Measurements from ENCODE around the gene UGT1A9.

DNA sequence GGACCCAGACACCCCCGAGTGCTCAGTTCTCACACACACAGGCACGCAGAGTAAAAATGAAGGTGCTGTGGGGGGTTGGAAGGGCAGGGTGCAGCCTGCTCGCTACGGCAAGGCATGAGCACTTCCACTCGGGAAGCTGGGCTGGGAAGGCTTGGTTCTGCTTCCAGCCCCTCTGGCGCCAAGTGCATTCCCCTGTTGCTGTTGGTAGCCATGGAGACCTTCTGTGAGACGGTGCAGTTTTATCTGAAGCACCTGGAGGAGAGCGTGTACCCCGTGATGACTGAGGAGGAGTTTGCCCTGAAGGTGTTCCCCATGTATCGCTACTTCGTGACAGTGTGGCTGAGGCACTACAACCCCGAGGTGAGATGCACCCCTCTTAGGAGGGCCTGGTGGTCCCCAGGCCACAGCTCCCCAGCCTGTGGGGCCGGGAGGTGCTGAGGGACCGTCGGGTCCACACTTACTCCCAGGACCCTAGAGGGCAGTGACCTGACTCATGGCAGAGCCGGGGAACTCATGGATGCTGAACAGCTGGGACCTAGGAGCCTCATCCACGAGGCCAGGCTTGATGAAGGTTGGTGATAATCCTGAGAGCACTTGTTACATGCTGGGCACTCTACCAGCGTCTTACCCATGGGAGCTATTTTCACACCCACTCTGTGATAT, 121.9 kb downstream of the UGT1A9 start:
- TF ChIP-seq, protein P1, sequence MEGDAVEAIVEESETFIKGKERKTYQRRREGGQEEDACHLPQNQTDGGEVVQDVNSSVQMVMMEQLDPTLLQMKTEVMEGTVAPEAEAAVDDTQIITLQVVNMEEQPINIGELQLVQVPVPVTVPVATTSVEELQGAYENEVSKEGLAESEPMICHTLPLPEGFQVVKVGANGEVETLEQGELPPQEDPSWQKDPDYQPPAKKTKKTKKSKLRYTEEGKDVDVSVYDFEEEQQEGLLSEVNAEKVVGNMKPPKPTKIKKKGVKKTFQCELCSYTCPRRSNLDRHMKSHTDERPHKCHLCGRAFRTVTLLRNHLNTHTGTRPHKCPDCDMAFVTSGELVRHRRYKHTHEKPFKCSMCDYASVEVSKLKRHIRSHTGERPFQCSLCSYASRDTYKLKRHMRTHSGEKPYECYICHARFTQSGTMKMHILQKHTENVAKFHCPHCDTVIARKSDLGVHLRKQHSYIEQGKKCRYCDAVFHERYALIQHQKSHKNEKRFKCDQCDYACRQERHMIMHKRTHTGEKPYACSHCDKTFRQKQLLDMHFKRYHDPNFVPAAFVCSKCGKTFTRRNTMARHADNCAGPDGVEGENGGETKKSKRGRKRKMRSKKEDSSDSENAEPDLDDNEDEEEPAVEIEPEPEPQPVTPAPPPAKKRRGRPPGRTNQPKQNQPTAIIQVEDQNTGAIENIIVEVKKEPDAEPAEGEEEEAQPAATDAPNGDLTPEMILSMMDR (IDR thresholded peaks at IDR 0.05; ENCODE audit: low read depth, low read length, poor library complexity, severe bottlenecking), result no peak
- TF ChIP-seq EZH2phosphoT487 (IDR thresholded peaks at IDR 0.05; ENCODE audit: borderline replicate concordance, low read length), result no peak
